Astrocyte (in vitro differentiated cells and primary cell): ENCODE data around the gene BAG3. TPM values are rescaled to one million over a fixed set of nuclear protein-coding genes. Genes with fewer than 3 reads are reported as not detected.
"Not testable (repeated sequence)": the region's sequence is repeated elsewhere in the genome, so short reads cannot be mapped to it uniquely, and the experiment has no call there.

Experiments
- DNase-seq: peaks from one replicate; pipeline ENCODE4 v3.0.0-alpha.2; 2010; ENCODE audit warnings: low read depth
- FAIRE-seq: peaks from 2 replicates; lab custom pipeline; 2011; peaks lifted over from hg19 to GRCh38; lab: Jason Lieb, UNC
- H2AFZ ChIP-seq: 2 replicates; pipeline ENCODE4 v1.6.0; 2012; ENCODE audit warnings: low read depth, low read length, inconsistent platforms
- H3K27ac ChIP-seq: 2 replicates; pipeline ENCODE4 v1.5.1; 2011; ENCODE audit warnings: low read depth, low read length, inconsistent platforms
- H3K27me3 ChIP-seq: 2 replicates; pipeline ENCODE4 v1.6.0; 2011; ENCODE audit warnings: low read length, inconsistent platforms; ENCODE audit not compliant: insufficient read depth
- H3K36me3 ChIP-seq: 2 replicates; pipeline ENCODE4 v1.5.1; 2011; ENCODE audit warnings: low read length, inconsistent platforms; ENCODE audit not compliant: insufficient read depth
- H3K4me1 ChIP-seq: 2 replicates; pipeline ENCODE4 v1.5.1; 2011; ENCODE audit warnings: low read length, inconsistent platforms; ENCODE audit not compliant: insufficient read depth
- H3K4me2 ChIP-seq: 2 replicates; pipeline ENCODE4 v1.6.0; 2012; ENCODE audit warnings: low read length, inconsistent platforms
- H3K4me3 ChIP-seq: 2 replicates; pipeline ENCODE4 v1.5.1; 2011; ENCODE audit warnings: low read depth, mild to moderate bottlenecking, low read length, inconsistent platforms; ENCODE audit not compliant: insufficient read depth
- H3K79me2 ChIP-seq: 2 replicates; pipeline ENCODE4 v1.6.0; 2012; ENCODE audit warnings: mild to moderate bottlenecking, low read length, inconsistent platforms; ENCODE audit not compliant: insufficient read depth
- H3K9ac ChIP-seq: 2 replicates; pipeline ENCODE4 v1.6.0; 2012; ENCODE audit warnings: mild to moderate bottlenecking, low read length, inconsistent platforms
- H3K9me3 ChIP-seq: 2 replicates; pipeline ENCODE4 v1.5.1; 2012; ENCODE audit warnings: low read depth, mild to moderate bottlenecking, low read length, inconsistent platforms; ENCODE audit not compliant: insufficient read depth
- H4K20me1 ChIP-seq: 2 replicates; pipeline ENCODE4 v1.6.0; 2012; ENCODE audit warnings: low read length, inconsistent platforms; ENCODE audit not compliant: insufficient read depth
- H3K27ac Mint-ChIP-seq: one replicate; pipeline ENCODE4 v1.8.0; 2021; ENCODE audit warnings: mild to moderate bottlenecking, mixed read lengths; ENCODE audit not compliant: unreplicated experiment
- H3K27me3 Mint-ChIP-seq: one replicate; pipeline ENCODE4 v1.8.0; 2021; ENCODE audit warnings: low read depth, mixed read lengths; ENCODE audit not compliant: unreplicated experiment
- H3K36me3 Mint-ChIP-seq: one replicate; pipeline ENCODE4 v1.8.0; 2021; ENCODE audit warnings: low read depth, mixed read lengths; ENCODE audit not compliant: unreplicated experiment
- H3K4me1 Mint-ChIP-seq: one replicate; pipeline ENCODE4 v1.8.0; 2021; ENCODE audit warnings: low read depth, mixed read lengths; ENCODE audit not compliant: unreplicated experiment
- H3K4me3 Mint-ChIP-seq: one replicate; pipeline ENCODE4 v1.8.0; 2021; ENCODE audit warnings: mild to moderate bottlenecking, moderate library complexity, mixed read lengths; ENCODE audit not compliant: unreplicated experiment
- H3K9me3 Mint-ChIP-seq: one replicate; pipeline ENCODE4 v1.8.0; 2021; ENCODE audit warnings: mild to moderate bottlenecking, mixed read lengths; ENCODE audit not compliant: unreplicated experiment
- CTCF ChIP-seq: IDR thresholded peaks from 2 replicates; pipeline ENCODE4 v1.5.1; 2011; ENCODE audit warnings: low read depth, mild to moderate bottlenecking, inconsistent platforms, low read length, moderate library complexity; ENCODE audit not compliant: insufficient read depth
- EZH2 ChIP-seq: IDR thresholded peaks from 2 replicates; pipeline ENCODE4 v1.6.1; 2012; ENCODE audit warnings: mild to moderate bottlenecking, low read length, inconsistent platforms; ENCODE audit not compliant: insufficient read depth
- total RNA-seq: library from RNA; stranded (reverse); gene quantifications from 2 replicates; pipeline ENCODE4 v1.2.1, GENCODE V29; 2021

Gene BAG3
- total RNA-seq, 1 donor from 2014 or later: 71.6 TPM

GRCh38 chr10:119706521-119707278 is 55.5 kb downstream of the BAG3 start:
- Histone ChIP-seq H3K4me2 (no peak overlapping the region), H3K4me3 (no peak overlapping the region), H3K9me3 (peaks cover 3% of the 10 kb centered on the region), H3K79me2 (no peaks in the 10 kb centered on the region), H3K27ac (no peak overlapping the region), H3K27me3 (no peaks in the 10 kb centered on the region), H3K4me1 (peaks cover 5% of the 10 kb centered on the region), H2AFZ (no peak overlapping the region), H3K9ac (no peak overlapping the region), H4K20me1 (no peaks in the 10 kb centered on the region), H3K36me3 (no peaks in the 10 kb centered on the region)
- H3K4me3 Mint-ChIP-seq: no peak overlapping the region
- H3K9me3 Mint-ChIP-seq: peaks cover 23% of the 10 kb centered on the region
- peaks cover 2% of the 10 kb centered on the region for H3K36me3 Mint-ChIP-seq
- H3K27me3 Mint-ChIP-seq: peaks cover 2% of the 10 kb centered on the region
- FAIRE-seq (no peak), DNase-seq (no peak)
- no peak overlapping the region for H3K27ac Mint-ChIP-seq
- peaks cover 3% of the 10 kb centered on the region for H3K4me1 Mint-ChIP-seq
- TF ChIP-seq EZH2 (no peak), CTCF (no peak)

GRCh38 chr10:119707331-119707730 is 56.2 kb downstream of the BAG3 start:
- not testable (repeated sequence) for H3K27me3 Mint-ChIP-seq, H3K36me3 Mint-ChIP-seq, H2AFZ ChIP-seq, H3K9ac ChIP-seq, H3K4me2 ChIP-seq, H3K27me3 ChIP-seq, H3K27ac ChIP-seq, H3K4me1 ChIP-seq, H3K9me3 ChIP-seq, H3K79me2 ChIP-seq, H3K36me3 ChIP-seq, H3K4me3 ChIP-seq, H4K20me1 ChIP-seq, FAIRE-seq, DNase-seq, H3K27ac Mint-ChIP-seq, H3K4me3 Mint-ChIP-seq, H3K4me1 Mint-ChIP-seq
- H3K9me3 Mint-ChIP-seq: peaks cover 23% of the 10 kb centered on the region

GRCh38 chr10:119710935-119711334 is 59.8 kb downstream of the BAG3 start:
- not testable (repeated sequence) for H3K4me3 ChIP-seq, H3K9ac ChIP-seq, H3K4me1 ChIP-seq, DNase-seq, H3K27me3 Mint-ChIP-seq, H3K27ac ChIP-seq, H3K4me2 ChIP-seq, H3K4me1 Mint-ChIP-seq, H3K79me2 ChIP-seq, FAIRE-seq, H3K36me3 ChIP-seq, H2AFZ ChIP-seq, H3K4me3 Mint-ChIP-seq, H3K36me3 Mint-ChIP-seq, H4K20me1 ChIP-seq, H3K9me3 ChIP-seq, H3K27me3 ChIP-seq
- peak overlapping the region; percentile 48 for H3K27ac Mint-ChIP-seq
- peaks cover 23% of the 10 kb centered on the region for H3K9me3 Mint-ChIP-seq
